LNCAP (cell line): ENCODE measurements around the gene DOCK4.

Experiments
- TF ChIP-seq, protein P1 (sequence below): fragments of 450-650 bp; IDR thresholded peaks from 2 replicates; pipeline ENCODE4 v1.5.1; 2017; ENCODE audit warnings: mild to moderate bottlenecking

The DOCK4 gene

DNA sequence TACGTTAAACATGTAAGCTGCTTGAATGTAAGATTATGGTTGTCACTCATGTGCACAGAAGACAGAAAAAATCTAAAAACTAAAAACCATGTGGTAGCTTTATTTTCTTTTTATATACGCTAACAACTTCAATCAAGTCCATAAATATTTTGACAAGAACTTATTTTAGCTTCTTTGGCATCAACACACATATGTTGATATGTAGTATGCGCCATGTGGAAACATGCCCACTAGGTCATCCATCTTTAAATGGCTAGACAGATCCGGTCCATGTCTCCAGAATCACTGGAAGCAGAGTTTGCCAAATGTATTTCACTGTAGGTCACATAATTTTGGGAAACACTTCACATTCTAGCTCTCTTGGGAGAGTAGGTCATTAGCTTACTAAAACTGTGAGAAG is 382.4 kb downstream of the DOCK4 start:
- TF ChIP-seq, protein P1, sequence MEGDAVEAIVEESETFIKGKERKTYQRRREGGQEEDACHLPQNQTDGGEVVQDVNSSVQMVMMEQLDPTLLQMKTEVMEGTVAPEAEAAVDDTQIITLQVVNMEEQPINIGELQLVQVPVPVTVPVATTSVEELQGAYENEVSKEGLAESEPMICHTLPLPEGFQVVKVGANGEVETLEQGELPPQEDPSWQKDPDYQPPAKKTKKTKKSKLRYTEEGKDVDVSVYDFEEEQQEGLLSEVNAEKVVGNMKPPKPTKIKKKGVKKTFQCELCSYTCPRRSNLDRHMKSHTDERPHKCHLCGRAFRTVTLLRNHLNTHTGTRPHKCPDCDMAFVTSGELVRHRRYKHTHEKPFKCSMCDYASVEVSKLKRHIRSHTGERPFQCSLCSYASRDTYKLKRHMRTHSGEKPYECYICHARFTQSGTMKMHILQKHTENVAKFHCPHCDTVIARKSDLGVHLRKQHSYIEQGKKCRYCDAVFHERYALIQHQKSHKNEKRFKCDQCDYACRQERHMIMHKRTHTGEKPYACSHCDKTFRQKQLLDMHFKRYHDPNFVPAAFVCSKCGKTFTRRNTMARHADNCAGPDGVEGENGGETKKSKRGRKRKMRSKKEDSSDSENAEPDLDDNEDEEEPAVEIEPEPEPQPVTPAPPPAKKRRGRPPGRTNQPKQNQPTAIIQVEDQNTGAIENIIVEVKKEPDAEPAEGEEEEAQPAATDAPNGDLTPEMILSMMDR: no peak

DNA sequence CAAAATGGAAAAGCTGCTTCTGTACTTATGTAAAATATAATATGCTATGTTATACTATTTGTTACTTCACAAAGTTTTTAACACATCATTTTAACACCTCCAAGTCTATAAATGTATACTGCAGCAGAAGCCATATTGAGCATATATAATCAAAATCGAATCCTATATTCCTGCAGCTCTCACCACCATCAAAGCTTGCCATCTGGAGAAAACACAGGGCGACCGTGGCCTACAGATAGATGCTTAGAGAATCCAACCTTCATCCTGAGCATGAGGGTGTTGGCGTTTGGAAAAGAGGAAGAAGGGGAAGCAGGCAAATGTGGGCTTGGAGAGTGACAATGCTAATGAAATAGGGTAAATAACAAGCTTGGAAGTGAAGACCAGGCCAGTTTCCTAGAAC is 385.2 kb downstream of the DOCK4 start:
- TF ChIP-seq, protein P1: no peak

- TF ChIP-seq, protein P1: no peak
These were observed 385.6 kb downstream of the DOCK4 start for GRCh38 chr7:111820621-111821020.

DNA sequence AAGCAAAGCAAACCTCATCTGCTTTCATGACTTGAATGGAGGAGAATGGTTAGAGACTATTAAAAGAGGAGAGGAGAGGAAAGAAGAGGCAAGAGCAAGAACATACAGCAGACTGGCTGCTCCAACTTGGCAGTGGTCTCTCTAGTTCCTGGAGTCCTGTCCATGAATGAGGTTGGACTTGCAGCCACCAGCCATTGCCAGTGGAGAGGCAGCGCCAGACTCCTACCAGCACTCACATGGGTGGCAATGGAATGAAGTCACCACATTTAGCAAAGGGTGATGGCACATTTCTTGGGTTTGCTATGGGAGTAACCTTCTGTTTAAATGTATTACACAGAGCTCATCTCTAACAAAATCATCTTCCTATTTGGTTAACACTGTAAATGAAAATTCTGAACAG is 386.1 kb downstream of the DOCK4 start:
- TF ChIP-seq, protein P1: no peak

- TF ChIP-seq, protein P1: no peak
These were observed 390.8 kb downstream of the DOCK4 start for GRCh38 chr7:111815354-111815753.

GRCh38 chr7:111813306-111813705 is 392.9 kb downstream of the DOCK4 start:
- TF ChIP-seq, protein P1: no peak

DNA sequence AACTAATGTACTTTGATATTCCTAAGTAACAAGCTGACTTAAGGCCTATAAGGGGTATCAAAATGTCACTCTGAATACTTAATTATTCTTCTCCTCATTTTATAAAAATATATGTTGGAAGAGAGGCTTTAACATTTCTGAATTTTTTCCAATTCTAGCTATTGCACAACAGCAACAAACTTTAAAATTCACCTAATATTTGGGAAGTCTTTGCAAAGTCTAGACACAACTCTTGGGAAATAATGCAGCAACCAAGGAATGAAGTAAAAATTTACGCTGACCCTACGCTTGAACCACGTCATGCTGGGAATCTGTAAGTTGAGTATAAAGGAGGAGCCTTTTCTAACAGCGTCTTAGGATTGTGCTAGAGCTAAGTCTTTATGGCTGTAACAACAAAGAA is 400.0 kb downstream of the DOCK4 start:
- TF ChIP-seq, protein P1: no peak

- TF ChIP-seq, protein P1: no peak
These were observed 403.0 kb downstream of the DOCK4 start for GRCh38 chr7:111803015-111803758.
